K562 (cell line): Measurements from ENCODE around the gene ATP2B1. TPM values are rescaled to one million over a fixed set of nuclear protein-coding genes. Genes with fewer than 3 reads are reported as not detected.

Source experiments
- CREB1 ChIP-seq, 2 experiments: sonication (generic) in 1 of 2; formaldehyde crosslinking in 1 of 2; IDR thresholded peaks; 2 replicates each; pipeline versions ENCODE4 v1.6.1 to v1.8.0; 2012 to 2022; ENCODE audit warnings: inconsistent platforms in 1 of 2, mild to moderate bottlenecking in 1 of 2, missing genetic modification reagents in 1 of 2, moderate library complexity in 1 of 2
- E2F3 ChIP-seq: fragments of 250-450 bp; sonication (Bioruptor Pico); IDR thresholded peaks from 2 replicates; pipeline ENCODE4 v1.4.0; 2020; ENCODE audit warnings: mild to moderate bottlenecking
- TARDBP ChIP-seq: fragments of 450-650 bp; IDR thresholded peaks from 2 replicates; pipeline ENCODE4 v1.6.1; 2016
- ZBTB40 ChIP-seq, 2 experiments: fragments of 450-650 bp in 1 of 2; sonication (generic) in 1 of 2; formaldehyde crosslinking in 1 of 2; IDR thresholded peaks; 2 replicates each; pipeline versions ENCODE4 v1.7.1 to v1.9.0; 2016 to 2022; ENCODE audit warnings: inconsistent platforms in 1 of 2, mild to moderate bottlenecking in 1 of 2, missing genetic modification reagents in 1 of 2
- polyA plus RNA-seq, 8 experiments: library from polyadenylated mRNA; depleted of rRNA in 4 of 8; stranded (reverse) in 5 of 8; unstranded in 3 of 8; fragments of >200 nt; fragmentation: Nextera tagmentation in 2 of 8; fragmentation: Illumina TruSeq in 1 of 8; extraction: Ambion mirVana in 2 of 8; extraction: Trizol in 1 of 8; gene quantifications; 2 replicates each; pipeline versions ENCODE4 v1.2.1 to v1.2.3, GENCODE V29; 2011 to 2014; ENCODE audit warnings: inconsistent platforms in 1 of 8, missing spikeins in 1 of 8
- total RNA-seq, 7 experiments: library from RNA; depleted of rRNA in 6 of 7; stranded (reverse); fragments of >200 nt in 6 of 7; fragmentation: Illumina TruSeq in 2 of 7; extraction: Trizol in 2 of 7; gene quantifications; 2 replicates each; pipeline versions ENCODE4 v1.2.1 to v1.2.3, GENCODE V29; 2011 to 2021; ENCODE audit warnings: low replicate concordance in 1 of 7
- TF ChIP-seq, protein P1 (sequence below), 2 experiments: fragments of 450-650 bp; formaldehyde crosslinking in 1 of 2; IDR thresholded peaks; 2 replicates each; pipeline versions ENCODE4 v1.4.0 to v1.6.1; 2014 to 2020; ENCODE audit warnings: mild to moderate bottlenecking in 2 of 2, borderline replicate concordance in 1 of 2, low read depth in 1 of 2

ATP2B1 gene
- total and polyA plus RNA-seq, 9 of the 15 experiments (the other 6 are each of a cell fraction or from before 2014, with no cell fraction given), result 8.6 to 39.0 (median 27.8) TPM

DNA sequence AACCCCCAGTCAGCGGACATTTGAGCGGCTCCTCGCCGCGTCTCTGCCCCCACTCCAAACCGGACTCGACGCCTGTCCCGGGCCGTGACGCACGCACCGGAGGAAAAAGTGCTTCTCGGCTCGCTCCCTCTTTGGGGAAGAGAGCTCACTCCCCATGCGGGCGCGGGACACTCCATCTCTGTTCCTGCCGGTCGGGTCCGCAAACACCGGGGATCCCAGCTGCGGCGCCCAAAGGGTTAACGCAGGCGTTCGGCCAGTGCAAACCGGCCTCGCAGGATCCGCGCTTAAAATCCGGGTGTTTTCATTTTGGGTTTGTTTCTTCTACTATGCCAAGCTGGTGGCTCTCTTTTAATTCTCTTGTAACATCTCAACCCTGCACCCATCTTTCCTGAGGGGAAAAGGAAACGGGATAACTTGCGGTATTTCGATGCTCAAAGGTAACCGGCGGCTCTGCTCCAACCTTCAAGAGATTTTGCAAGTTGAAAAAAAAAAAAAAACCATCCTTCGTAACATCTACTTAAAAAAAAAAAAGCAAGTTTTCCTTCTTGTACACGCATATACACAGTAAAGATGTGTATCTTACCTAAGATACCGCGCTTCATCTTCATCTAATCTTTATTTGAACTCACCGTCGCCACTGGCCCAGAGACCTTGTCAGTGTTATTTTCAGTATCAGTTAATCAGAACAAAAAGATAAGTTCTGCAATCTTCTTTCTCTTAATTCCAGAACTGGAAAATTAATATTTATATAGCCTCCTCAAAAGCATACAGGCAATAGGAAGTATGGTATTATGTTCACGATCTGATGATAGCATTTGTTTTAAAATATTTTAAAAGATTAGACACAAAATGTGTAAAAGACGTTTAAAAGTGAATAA, 1.6 kb upstream of the ATP2B1 start (continued):
- TF ChIP-seq, protein P1, sequence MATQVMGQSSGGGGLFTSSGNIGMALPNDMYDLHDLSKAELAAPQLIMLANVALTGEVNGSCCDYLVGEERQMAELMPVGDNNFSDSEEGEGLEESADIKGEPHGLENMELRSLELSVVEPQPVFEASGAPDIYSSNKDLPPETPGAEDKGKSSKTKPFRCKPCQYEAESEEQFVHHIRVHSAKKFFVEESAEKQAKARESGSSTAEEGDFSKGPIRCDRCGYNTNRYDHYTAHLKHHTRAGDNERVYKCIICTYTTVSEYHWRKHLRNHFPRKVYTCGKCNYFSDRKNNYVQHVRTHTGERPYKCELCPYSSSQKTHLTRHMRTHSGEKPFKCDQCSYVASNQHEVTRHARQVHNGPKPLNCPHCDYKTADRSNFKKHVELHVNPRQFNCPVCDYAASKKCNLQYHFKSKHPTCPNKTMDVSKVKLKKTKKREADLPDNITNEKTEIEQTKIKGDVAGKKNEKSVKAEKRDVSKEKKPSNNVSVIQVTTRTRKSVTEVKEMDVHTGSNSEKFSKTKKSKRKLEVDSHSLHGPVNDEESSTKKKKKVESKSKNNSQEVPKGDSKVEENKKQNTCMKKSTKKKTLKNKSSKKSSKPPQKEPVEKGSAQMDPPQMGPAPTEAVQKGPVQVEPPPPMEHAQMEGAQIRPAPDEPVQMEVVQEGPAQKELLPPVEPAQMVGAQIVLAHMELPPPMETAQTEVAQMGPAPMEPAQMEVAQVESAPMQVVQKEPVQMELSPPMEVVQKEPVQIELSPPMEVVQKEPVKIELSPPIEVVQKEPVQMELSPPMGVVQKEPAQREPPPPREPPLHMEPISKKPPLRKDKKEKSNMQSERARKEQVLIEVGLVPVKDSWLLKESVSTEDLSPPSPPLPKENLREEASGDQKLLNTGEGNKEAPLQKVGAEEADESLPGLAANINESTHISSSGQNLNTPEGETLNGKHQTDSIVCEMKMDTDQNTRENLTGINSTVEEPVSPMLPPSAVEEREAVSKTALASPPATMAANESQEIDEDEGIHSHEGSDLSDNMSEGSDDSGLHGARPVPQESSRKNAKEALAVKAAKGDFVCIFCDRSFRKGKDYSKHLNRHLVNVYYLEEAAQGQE (IDR thresholded peaks at IDR 0.05; ENCODE audit: borderline replicate concordance), result peak; percentile 86
- TF ChIP-seq, protein P1 (CRISPR knock-in tag; IDR thresholded peaks at IDR 0.05; ENCODE audit: low read depth), result peak; percentile 61; the same call in 1 of the 2 replicates
- no peak for TF ChIP-seq CREB1 (IDR thresholded peaks at IDR 0.05)
- no peak for TF ChIP-seq CREB1 (CRISPR knock-in tag; IDR thresholded peaks at IDR 0.05)
- no peak for TF ChIP-seq E2F3 (CRISPR knock-in tag)
- 0 out of 2 replicates have a peak, but pooled peaks have one; percentile 5 for TF ChIP-seq TARDBP
- TF ChIP-seq ZBTB40 (IDR thresholded peaks at IDR 0.05), result peak; percentile 10; the same call in 1 of the 2 replicates
- TF ChIP-seq ZBTB40 (CRISPR knock-in tag; IDR thresholded peaks at IDR 0.05), result no peak
